Activated naive CD8-positive, alpha-beta T cell treated with anti-CD3 and anti-CD28 coated beads for 36 hours (primary cell): ENCODE results near the gene EPHA4. TPM values are rescaled to one million over a fixed set of nuclear protein-coding genes. Genes with fewer than 3 reads are reported as not detected.

Experiments used
- DNase-seq: peaks from one replicate; pipeline ENCODE4 v3.0.0; 2021
- H3K27ac Mint-ChIP-seq: one replicate; pipeline ENCODE4 v1.8.0; 2022; ENCODE audit warnings: mild to moderate bottlenecking, moderate library complexity, mixed read lengths
- H3K27me3 Mint-ChIP-seq: one replicate; pipeline ENCODE4 v1.8.0; 2022; ENCODE audit warnings: mild to moderate bottlenecking, mixed read lengths
- H3K36me3 Mint-ChIP-seq: one replicate; pipeline ENCODE4 v1.8.0; 2021; ENCODE audit warnings: mild to moderate bottlenecking, mixed read lengths
- H3K4me1 Mint-ChIP-seq: one replicate; pipeline ENCODE4 v1.8.0; 2021; ENCODE audit warnings: mixed read lengths
- H3K4me3 Mint-ChIP-seq: one replicate; pipeline ENCODE4 v1.8.0; 2022; ENCODE audit warnings: mild to moderate bottlenecking, moderate library complexity, mixed read lengths
- H3K9me3 Mint-ChIP-seq: one replicate; pipeline ENCODE4 v1.8.0; 2022; ENCODE audit warnings: mixed read lengths
- total RNA-seq, 2 experiments: library from RNA; stranded (reverse); gene quantifications; one replicate each; pipeline ENCODE4 v1.2.3, GENCODE V29; 2021

Gene EPHA4
- total RNA-seq, 2 experiments from 2014 or later = 0.20 to 0.47 TPM

DNA sequence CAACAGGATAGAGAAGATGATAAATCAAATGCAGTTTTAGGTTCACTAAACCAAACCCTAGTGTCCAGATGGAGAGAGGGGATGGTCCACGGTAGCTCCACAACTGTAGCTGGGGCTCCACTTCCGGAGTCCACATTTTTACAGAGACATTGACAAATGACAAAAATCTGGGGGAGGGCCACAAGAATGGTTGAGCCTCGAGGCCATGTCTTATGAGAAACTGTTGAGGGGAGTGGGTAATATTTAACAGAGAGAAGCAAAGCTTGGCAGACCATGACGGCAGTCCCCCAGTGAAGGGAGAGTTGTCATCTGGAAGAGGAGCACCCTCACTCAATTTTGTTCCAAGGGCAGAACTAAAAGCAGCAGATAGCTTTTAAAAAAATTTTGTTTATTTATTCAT, 17.6 kb upstream of the EPHA4 start:
- no peaks in the 10 kb centered on the region for H3K9me3 Mint-ChIP-seq
- no peak overlapping the region for H3K4me3 Mint-ChIP-seq
- no peak for DNase-seq
- H3K4me1 Mint-ChIP-seq = no peaks in the 10 kb centered on the region
- no peak overlapping the region for H3K27ac Mint-ChIP-seq
- H3K36me3 Mint-ChIP-seq = no peaks in the 10 kb centered on the region
- H3K27me3 Mint-ChIP-seq = peaks cover 22% of the 10 kb centered on the region

DNA sequence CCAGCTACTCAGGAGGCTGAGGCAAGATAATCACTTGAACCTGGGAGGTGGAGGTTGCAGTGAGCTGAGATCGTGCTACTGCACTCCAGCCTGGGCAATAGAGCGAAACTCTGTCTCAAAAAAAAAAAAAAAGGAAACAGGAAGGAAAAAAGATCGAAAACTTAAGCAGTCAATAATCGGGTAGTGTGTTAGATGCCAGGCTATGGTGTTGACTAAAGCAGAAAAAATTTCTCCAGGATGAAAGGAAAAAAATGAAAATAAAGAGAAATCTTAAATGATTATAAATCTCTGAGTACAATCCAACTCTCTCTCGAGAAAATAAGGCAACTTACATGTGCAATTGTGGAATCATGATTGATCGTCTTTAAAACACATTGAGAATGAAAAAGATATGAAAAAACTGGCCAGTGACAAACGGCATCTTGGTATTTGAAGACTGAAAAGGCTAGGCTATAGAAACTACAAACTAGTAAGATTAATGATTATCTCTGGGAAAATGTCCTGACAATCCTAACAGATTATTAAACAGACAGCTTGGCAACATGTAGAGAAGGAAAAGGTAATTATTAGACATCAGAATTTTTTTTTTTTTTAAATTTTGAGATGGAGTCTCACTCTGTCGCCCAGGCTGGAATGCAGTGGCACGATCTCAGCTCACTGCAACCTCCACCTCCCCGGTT, 16.3 kb upstream of the EPHA4 start:
- H3K27me3 Mint-ChIP-seq = peaks cover 24% of the 10 kb centered on the region
- DNase-seq = no peak
- H3K4me3 Mint-ChIP-seq = no peak overlapping the region
- no peak overlapping the region for H3K27ac Mint-ChIP-seq
- no peaks in the 10 kb centered on the region for H3K4me1 Mint-ChIP-seq
- no peaks in the 10 kb centered on the region for H3K9me3 Mint-ChIP-seq
- H3K36me3 Mint-ChIP-seq = no peaks in the 10 kb centered on the region

GRCh38 chr2:221581986-221582385, 9.9 kb upstream of the EPHA4 start:
- H3K36me3 Mint-ChIP-seq = no peaks in the 10 kb centered on the region
- no peaks in the 10 kb centered on the region for H3K4me1 Mint-ChIP-seq
- no peak overlapping the region for H3K4me3 Mint-ChIP-seq
- DNase-seq = no peak
- peaks cover 40% of the 10 kb centered on the region for H3K27me3 Mint-ChIP-seq
- no peaks in the 10 kb centered on the region for H3K9me3 Mint-ChIP-seq
- no peak overlapping the region for H3K27ac Mint-ChIP-seq

DNA sequence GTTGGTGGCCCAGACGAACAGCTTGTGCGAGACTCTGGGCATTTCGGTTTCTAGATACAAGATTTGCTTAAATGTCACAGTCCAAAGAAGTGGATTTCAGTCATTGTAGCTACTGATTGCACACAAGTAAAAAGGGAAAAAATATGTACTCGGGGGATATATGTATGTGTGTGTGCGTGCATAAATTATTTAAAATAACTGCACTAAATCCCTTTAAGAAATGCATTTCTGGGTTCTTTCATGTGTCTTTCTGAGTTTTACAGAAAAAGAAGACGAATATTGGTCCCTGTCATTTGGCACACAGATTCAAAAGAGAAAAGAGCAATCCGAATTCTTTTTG, 2.1 kb upstream of the EPHA4 start:
- H3K27me3 Mint-ChIP-seq = peaks cover 75% of the 10 kb centered on the region
- no peak overlapping the region for H3K27ac Mint-ChIP-seq
- H3K4me3 Mint-ChIP-seq = no peak overlapping the region

GRCh38 chr2:221573430-221574230, 1.5 kb upstream of the EPHA4 start:
- Mint-ChIP-seq H3K27ac (no peak overlapping the region), H3K27me3 (peaks cover 80% of the 10 kb centered on the region), H3K36me3 (no peaks in the 10 kb centered on the region), H3K4me3 (peak overlapping the region; percentile 47), H3K4me1 (peaks cover 22% of the 10 kb centered on the region), H3K9me3 (no peaks in the 10 kb centered on the region)
- DNase-seq = peak; percentile 76

More for the DNA sequence above, 2.1 kb upstream of the EPHA4 start:
- DNase-seq = no peak
- Mint-ChIP-seq H3K4me1 (peaks cover 22% of the 10 kb centered on the region), H3K36me3 (no peaks in the 10 kb centered on the region), H3K9me3 (no peaks in the 10 kb centered on the region)

DNA sequence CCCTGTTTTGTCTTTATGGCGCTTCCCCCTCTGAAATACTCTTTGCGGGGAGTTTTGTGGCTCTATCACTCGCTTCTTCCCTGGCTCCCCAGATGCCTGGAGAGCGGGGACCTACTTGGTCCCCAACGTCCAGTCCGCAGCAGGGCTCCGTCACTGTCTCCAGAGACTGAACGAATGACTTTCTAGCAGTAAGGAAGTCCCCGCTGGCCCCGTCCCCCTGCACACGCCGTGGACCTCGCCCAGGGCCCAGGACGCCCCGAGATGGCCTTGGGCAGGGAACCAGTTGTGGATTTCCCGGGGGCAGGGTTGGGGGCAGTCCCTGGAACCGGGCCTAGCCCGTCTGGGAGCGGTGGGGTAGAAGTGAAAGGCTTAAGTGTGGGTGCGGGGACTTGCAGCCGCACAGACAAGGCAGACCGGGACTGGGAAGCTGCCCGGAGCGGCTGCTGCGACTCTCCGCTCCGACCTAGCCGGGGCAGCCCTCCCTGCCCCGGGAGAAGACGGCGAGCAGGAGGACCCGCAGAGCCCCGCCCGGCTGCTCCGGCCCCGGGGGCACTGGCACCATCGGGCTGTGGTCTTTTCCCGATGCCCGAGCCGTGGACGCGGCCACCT, 821 bp upstream of the EPHA4 start:
- DNase-seq = peak; percentile 27
- Mint-ChIP-seq H3K9me3 (no peaks in the 10 kb centered on the region), H3K27me3 (peaks cover 82% of the 10 kb centered on the region), H3K27ac (no peak overlapping the region), H3K36me3 (no peaks in the 10 kb centered on the region), H3K4me3 (peak overlapping the region; percentile 68), H3K4me1 (peaks cover 22% of the 10 kb centered on the region)

DNA sequence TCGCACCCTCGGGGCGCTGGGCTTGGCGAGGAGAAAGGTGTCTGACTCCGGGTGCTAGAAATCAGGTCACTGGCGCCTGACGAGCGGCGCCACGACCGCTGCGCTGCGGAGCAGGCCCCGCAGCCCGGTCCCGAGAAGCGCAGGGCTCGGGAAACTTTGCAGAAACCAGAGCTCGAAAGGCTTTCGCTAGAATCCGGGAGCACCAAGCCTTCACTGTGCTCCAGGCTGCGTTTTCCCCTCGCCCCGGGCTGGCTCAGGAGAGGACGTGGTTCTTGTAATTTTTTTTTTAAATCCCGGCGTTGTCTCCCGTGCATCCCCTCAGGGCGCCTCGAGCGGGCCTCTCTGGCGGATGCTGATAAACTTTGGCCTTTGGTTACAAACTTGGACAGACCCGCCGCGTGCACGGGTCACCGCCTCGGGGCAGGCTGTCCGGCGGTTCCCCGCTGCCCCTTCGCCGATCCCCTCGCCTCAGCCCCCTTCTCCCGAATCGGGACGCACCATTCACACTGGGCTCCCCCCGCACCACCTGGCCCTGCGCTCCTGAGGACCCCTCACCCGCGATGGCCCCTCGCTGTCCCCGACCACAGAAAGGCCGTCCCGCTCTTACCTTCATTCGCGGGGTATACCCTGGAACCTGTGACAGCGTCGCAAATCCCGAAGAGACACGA, 419 bp downstream of the EPHA4 start:
- DNase-seq = peak; percentile 12
- Mint-ChIP-seq H3K27ac (no peak overlapping the region), H3K9me3 (no peaks in the 10 kb centered on the region), H3K4me3 (peak overlapping the region; percentile 77), H3K27me3 (peaks cover 81% of the 10 kb centered on the region), H3K36me3 (no peaks in the 10 kb centered on the region), H3K4me1 (peaks cover 22% of the 10 kb centered on the region)

- Mint-ChIP-seq H3K4me1 (peaks cover 22% of the 10 kb centered on the region), H3K27me3 (peaks cover 80% of the 10 kb centered on the region), H3K4me3 (peak overlapping the region; percentile 77), H3K9me3 (no peaks in the 10 kb centered on the region), H3K36me3 (no peaks in the 10 kb centered on the region), H3K27ac (no peak overlapping the region)
- no peak for DNase-seq
Observed at GRCh38 chr2:221571025-221571550, 1.0 kb downstream of the EPHA4 start.

DNA sequence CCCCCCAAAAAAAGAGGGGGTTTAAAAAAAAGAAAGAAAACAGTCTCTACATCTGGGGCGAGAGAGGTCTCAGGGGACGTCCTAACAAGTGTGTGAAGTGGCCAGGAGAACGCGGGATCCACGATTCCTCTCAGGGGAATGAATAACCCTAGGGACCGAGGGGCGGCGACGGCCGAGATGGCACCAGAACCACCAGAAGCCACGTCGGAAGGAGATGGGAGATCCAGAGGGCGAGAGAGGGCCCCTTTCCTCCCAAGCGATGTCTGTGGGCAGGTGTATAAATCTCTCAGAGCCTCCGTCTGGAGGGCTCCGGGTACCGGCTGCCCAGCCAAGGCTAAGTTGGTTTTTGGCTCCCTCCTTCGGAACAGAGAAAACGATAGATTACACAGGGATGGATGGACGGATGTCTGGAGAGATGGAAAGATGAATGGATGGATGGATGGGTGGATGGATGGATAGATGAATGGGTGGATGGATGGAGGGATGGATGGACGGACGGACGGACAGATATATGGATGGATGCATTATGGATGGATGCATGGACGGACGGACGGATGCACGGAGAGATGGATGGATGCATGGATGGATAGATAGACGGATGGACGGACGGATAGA, 1.7 kb downstream of the EPHA4 start:
- Mint-ChIP-seq H3K4me1 (peaks cover 22% of the 10 kb centered on the region), H3K27me3 (peaks cover 85% of the 10 kb centered on the region), H3K27ac (no peak overlapping the region), H3K4me3 (peak overlapping the region; percentile 19), H3K9me3 (no peaks in the 10 kb centered on the region), H3K36me3 (no peaks in the 10 kb centered on the region)
- no peak for DNase-seq

- Mint-ChIP-seq H3K27me3 (peaks cover 84% of the 10 kb centered on the region), H3K4me1 (peaks cover 22% of the 10 kb centered on the region), H3K9me3 (no peaks in the 10 kb centered on the region), H3K27ac (no peak overlapping the region), H3K4me3 (no peak overlapping the region), H3K36me3 (no peaks in the 10 kb centered on the region)
- DNase-seq = no peak
Observed at GRCh38 chr2:221569871-221570270, 2.2 kb downstream of the EPHA4 start.

DNA sequence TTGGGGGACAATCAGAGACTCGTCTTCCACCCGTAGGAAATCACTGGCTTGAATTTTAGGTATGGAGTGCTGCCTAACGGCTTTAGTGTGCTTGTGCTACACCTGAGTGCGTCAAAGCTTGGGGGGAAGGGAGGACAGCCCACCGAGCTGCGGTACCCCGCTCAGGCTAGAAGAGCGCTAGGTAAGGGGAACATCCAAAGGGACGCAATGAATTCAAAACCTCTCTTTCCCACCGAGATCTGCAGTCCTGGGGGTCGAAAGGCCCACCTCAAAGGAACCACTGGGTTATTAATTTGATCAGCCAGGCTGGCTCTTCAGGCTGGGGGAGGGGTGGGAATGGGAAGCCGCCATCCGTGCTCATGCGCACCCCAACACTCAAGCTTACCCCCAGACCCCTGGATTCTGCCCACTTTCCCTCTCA, 2.7 kb downstream of the EPHA4 start:
- Mint-ChIP-seq H3K9me3 (no peaks in the 10 kb centered on the region), H3K4me3 (no peak overlapping the region), H3K27ac (no peak overlapping the region), H3K4me1 (peaks cover 22% of the 10 kb centered on the region), H3K36me3 (no peaks in the 10 kb centered on the region), H3K27me3 (peaks cover 83% of the 10 kb centered on the region)
- DNase-seq = no peak

GRCh38 chr2:221568299-221568698, 3.8 kb downstream of the EPHA4 start:
- H3K4me3 Mint-ChIP-seq = no peak overlapping the region

DNA sequence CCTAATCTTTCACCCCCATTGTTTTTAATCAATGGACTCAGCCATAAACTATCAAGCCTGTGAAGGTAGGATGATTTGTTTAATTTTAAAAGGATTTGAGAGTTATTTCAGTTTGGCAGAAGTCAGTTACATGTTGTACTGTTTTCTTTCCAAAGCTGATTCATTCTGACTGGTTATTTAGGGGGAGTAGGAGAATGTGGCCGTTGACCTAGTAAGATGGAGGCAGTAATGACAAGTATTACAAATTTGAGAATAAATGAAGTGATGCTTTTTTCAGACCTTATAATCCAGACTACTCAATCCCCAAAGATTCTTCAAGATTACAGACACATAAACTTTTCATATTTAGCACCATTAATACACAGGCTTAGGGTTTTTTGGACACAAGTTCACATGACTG, 4.3 kb downstream of the EPHA4 start:
- H3K36me3 Mint-ChIP-seq = no peaks in the 10 kb centered on the region
- no peak overlapping the region for H3K4me3 Mint-ChIP-seq
- H3K4me1 Mint-ChIP-seq = peaks cover 13% of the 10 kb centered on the region
- H3K27me3 Mint-ChIP-seq = peaks cover 84% of the 10 kb centered on the region
- DNase-seq = no peak
- H3K27ac Mint-ChIP-seq = no peak overlapping the region
- H3K9me3 Mint-ChIP-seq = no peaks in the 10 kb centered on the region

More at GRCh38 chr2:221568299-221568698, 3.8 kb downstream of the EPHA4 start:
- Mint-ChIP-seq H3K9me3 (no peaks in the 10 kb centered on the region), H3K27ac (no peak overlapping the region), H3K36me3 (no peaks in the 10 kb centered on the region), H3K4me1 (peaks cover 15% of the 10 kb centered on the region), H3K27me3 (peaks cover 82% of the 10 kb centered on the region)
- DNase-seq = no peak

GRCh38 chr2:221567231-221567760, 4.8 kb downstream of the EPHA4 start:
- no peaks in the 10 kb centered on the region for H3K9me3 Mint-ChIP-seq
- DNase-seq = no peak
- no peak overlapping the region for H3K27ac Mint-ChIP-seq
- H3K27me3 Mint-ChIP-seq = peaks cover 82% of the 10 kb centered on the region
- no peaks in the 10 kb centered on the region for H3K36me3 Mint-ChIP-seq
- H3K4me3 Mint-ChIP-seq = no peak overlapping the region
- peaks cover 10% of the 10 kb centered on the region for H3K4me1 Mint-ChIP-seq
